LHCN-M2 (cell line): ENCODE measurements around the gene TMEM235. TPM values are rescaled to one million over a fixed set of nuclear protein-coding genes. Genes with fewer than 3 reads are reported as not detected.
"Not testable (repeated sequence)": the region's sequence is repeated elsewhere in the genome, so short reads cannot be mapped to it uniquely, and the experiment has no call there.

Experiments used
- DNase-seq: peaks from one replicate; pipeline ENCODE4 v3.0.0-alpha.2; 2012; ENCODE audit warnings: low read depth
- total RNA-seq: library from RNA; depleted of rRNA; stranded (reverse); fragments of >200 nt; gene quantifications from 2 replicates; pipeline ENCODE4 v1.2.3, GENCODE V29; 2014

The TMEM235 gene
- total RNA-seq, 1 experiment from 2014 or later = not detected

GRCh38 chr17:78219396-78220150 lies 11.9 kb upstream of the TMEM235 start:
- DNase-seq = no peak

DNA sequence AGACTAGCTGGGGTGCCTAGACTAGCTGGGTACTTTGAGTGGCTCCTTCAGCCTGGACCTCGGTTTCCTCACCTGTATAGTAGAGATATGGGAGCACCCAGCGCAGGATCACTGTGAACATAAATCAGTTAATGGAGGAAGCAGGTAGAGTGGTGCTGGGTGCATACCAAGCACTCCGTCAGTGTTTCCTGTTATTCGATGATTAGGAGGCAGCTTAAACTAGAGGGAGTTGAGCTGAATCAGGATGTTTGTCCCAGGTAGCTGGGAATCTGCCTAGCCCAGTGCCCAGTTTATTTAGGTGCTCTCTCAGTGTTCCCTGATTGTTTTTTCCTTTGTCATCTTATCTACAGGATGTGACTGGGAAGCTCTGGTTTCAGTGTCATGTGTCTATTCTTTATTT lies 8.4 kb upstream of the TMEM235 start:
- no peak for DNase-seq

GRCh38 chr17:78223765-78224164 lies 7.7 kb upstream of the TMEM235 start:
- no peak for DNase-seq

DNA sequence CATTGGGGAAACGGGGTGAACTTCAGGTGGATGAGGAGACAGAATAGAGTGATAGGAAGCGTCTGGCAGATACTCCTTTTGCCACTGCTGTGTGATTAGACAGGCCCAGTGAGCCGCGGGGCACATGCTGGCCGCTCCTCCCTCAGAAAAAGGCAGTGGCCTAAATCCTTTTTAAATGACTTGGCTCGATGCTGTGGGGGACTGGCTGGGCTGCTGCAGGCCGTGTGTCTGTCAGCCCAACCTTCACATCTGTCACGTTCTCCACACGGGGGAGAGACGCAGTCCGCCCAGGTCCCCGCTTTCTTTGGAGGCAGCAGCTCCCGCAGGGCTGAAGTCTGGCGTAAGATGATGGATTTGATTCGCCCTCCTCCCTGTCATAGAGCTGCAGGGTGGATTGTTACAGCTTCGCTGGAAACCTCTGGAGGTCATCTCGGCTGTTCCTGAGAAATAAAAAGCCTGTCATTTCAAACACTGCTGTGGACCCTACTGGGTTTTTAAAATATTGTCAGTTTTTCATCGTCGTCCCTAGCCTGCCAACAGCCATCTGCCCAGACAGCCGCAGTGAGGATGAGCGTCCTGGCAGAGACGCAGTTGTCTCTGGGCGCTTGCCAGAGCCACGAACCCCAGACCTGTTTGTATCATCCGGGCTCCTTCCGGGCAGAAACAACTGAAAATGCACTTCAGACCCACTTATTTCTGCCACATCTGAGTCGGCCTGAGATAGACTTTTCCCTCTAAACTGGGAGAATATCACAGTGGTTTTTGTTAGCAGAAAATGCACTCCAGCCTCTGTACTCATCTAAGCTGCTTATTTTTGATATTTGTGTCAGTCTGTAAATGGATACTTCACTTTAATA lies 7.0 kb upstream of the TMEM235 start:
- no peak for DNase-seq

- no peak for DNase-seq
Observed at GRCh38 chr17:78225088-78225865, 6.2 kb upstream of the TMEM235 start.

- DNase-seq = no peak
Observed at GRCh38 chr17:78226055-78226758, 5.2 kb upstream of the TMEM235 start.

DNA sequence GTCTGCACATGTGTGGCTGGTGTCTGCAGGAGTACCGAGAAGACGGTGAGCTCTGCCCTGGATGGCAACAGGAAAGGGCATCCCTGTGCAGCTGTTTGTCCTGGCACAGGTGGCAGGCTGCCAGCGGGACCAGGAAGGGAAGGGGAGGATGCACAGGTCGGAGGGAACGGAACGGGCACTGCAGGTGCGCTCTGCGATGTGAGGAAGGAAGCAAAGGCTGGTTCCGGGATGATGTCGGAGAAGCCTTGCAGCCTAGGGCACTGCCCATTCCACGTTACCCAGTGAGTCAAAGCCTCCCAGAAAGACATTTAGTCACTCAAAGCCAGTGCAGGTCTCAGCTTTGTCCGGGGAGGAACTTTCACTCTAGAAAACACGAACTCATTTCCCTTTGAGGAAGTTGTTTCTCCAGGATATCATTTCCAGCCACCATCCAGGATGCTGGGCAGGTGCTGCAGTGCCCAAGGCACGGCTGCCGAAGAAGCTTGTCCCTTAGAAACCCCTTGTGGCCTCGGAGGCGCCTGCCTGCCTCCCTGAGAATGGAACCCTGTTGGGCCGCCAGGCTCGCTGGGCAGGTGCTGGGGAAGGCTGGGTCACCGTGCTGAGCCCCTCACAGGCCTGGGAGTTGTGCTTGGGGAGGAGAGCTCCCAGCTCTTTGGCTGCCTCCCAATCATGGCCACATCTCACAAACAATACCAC lies 4.5 kb upstream of the TMEM235 start:
- peak; percentile 26 for DNase-seq

DNA sequence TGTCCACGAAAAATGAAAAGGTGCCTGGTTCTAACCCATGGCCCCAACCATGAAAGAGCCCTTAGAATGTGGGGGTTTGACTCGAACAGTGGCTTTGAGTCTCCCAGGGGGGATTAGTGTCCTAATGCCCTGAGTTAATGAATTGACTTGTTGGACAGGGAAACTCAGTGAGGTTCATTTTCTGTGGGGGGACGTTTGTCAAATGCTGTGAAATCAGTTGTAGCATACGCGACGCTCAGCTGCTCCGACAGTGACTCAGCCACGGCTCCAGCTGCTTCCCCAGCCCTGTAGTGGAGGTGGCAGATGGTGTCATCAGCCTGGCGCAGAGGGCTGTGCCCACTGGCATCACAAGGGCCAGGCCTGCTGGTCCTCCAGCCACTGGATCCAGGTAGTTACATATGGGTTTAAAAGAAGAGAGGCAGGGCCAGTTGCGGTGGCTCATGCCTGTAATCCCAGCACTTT lies 3.9 kb upstream of the TMEM235 start:
- peak; percentile 66 for DNase-seq

- no peak for DNase-seq
Observed at GRCh38 chr17:78228176-78228575, 3.3 kb upstream of the TMEM235 start.

DNA sequence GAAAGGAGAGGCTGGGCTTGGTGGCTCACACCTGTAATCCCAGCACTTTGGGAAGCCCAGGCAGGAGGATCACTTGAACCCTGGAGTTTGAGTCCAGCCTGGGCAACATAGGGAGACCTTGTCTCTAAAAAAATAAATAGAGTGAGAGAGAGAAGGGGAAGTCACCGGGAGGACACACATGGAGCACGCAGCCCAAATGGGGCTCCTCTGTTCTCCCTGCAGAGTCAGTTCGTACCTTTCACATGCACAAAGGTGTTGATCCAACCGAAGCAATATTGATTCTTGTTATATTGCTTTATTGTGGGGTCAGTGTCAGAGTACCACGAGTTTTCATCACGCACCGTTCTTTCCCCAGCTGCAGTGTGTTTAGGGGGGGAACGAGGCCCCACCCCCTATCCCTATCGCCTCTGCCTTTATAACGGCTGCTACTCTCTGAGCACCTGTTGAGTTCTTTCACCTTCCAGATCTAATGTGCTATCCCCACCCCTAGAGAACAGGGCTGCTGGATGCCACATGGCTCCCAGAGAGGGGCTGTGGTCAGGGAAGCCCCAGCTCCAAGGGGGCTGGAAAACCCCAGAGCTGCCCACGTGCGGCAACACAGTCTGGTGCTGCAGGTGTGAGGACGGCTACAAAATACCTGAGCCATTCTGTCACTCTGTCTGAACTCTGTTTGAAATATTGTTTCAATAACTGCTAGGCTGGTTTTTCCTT lies 1.0 kb upstream of the TMEM235 start:
- no peak for DNase-seq

DNA sequence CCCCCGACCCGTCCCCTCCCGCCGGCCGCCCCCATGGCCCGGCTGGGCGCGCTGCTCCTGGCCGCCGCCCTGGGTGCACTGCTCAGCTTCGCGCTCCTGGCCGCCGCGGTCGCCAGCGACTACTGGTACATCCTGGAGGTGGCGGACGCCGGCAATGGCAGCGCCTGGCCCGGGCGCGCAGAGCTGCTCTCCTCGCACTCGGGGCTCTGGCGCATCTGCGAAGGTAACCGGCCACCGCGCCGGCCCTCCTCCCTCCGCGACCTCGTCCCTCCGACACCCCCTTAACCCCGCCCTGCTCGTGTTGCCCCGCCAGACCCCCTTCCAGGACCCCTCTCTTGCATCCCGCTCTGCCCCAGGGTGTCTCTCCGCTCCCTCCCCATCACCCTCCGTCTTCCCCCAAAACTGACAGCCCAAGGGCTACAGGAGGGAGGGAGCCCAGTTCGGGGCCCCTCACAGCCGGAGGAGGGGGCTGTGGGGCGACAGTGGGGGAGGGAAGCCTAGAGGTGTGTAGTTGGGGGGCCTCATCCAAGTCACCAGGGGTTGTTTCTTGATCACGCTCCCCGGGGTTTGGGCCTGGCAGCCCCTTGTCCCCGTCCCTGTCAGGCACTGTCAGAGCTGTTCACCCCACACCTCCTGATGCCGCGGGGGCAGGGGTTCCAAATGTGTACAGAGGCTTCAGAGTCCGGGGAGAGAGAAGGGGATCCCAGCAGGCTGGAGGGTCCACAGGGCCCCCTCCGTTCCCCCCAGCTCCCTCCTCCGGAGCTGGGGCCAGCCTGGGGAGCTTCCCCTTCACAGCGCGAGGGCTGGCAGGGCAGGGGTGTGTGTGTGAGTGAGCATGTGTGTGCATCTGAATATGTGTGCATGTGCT lies 794 bp downstream of the TMEM235 start:
- DNase-seq = no peak

- no peak for DNase-seq
Observed at GRCh38 chr17:78232859-78233173, 1.4 kb downstream of the TMEM235 start.

DNA sequence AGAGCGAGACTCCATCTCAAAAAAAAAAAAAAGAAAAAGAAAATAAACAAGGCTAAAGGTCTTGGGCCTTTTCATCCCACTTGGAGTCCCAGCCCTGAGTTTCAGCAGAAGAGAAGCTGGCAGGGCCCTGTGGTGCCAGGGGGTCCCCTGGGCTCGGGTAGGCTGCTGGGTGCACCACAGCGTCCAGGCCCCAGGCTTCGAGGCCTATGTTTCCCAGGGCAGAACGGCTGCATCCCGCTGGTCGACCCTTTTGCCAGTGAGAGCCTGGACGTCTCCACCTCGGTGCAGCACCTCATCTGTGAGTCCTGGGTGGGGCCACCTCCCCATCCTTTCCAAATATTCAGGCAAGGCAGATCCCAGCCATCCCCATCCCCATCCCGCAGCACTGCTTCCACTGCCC lies 2.2 kb downstream of the TMEM235 start:
- DNase-seq = no peak

DNA sequence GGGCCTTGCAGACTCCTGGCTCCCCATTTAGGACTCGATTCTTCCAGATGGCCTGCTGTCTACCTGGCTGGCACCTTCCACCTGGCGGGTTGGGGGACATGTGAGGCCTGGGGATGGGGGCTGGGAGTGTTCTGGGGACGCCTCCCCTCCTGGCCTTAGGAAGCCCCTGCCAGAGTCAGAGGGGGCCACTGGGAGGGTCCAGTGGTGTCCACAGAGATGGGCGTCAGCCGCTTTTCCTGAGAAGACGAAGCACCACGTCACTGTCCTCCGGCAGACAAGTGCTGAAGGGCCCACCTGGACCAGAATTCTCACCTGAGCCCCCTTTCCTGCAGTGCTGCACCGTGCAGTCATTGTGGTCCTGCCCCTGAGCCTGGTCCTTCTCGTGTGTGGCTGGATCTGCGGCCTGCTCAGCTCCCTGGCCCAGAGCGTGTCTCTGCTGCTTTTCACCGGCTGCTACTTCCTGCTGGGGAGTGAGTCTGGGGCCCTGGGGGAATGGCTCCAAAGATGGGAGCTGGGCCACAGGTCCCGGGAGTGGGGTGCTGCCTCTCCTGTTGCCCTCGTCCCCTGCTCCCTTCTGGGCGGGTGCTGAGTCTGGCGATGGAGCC lies 2.9 kb downstream of the TMEM235 start:
- no peak for DNase-seq

- DNase-seq = not testable (repeated sequence)
Observed at GRCh38 chr17:78235022-78235421, 3.6 kb downstream of the TMEM235 start.

- no peak for DNase-seq
Observed at GRCh38 chr17:78235885-78236284, 4.5 kb downstream of the TMEM235 start.

DNA sequence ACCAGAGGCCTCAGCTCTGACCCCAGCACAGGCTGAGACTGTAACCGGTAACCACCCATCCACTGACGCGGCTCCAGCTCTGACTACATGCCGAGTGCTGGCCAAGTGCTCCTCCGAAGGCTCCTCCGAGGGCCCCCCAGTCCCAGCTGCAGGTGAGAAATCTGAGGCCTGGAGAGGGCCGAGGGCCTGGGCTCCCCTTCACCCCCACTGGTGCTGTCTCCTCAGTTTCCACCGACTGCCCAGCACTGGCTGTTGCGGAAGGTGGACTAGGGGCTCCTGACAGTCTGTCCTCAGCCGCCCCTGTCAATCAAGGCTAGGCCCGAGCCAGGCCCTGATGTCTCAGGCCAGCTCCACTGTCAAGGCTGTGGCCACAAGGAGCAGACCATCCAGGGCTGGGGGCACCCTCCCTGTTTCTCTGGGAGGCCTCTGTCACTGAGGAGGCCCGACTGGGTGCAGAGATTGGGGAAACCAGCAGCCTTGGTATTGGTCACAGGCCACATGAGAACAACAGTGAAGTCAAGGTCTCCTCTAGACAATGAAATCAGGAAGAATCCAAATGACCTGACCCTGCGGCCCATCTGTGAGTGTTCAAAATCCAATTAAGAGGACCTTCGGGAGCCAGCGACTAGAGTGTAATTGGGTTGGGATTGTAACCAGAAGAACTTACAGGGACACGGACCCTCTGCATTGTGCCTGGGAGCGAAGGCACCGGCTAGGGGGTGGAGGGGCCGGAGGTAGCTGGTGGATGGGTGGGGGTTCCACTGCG lies 5.1 kb downstream of the TMEM235 start:
- no peak for DNase-seq

- DNase-seq = no peak
Observed at GRCh38 chr17:78237401-78238012, 6.1 kb downstream of the TMEM235 start.
